ENCODE results near the gene TMEM63C. TPM values are rescaled to one million over a fixed set of nuclear protein-coding genes. Genes with fewer than 3 reads are reported as not detected.

Gene TMEM63C
- total and polyA plus RNA-seq, 2 donors (not counting 1 experiment from before 2014, with no cell fraction given), result 0.63 to 3.2 TPM

DNA sequence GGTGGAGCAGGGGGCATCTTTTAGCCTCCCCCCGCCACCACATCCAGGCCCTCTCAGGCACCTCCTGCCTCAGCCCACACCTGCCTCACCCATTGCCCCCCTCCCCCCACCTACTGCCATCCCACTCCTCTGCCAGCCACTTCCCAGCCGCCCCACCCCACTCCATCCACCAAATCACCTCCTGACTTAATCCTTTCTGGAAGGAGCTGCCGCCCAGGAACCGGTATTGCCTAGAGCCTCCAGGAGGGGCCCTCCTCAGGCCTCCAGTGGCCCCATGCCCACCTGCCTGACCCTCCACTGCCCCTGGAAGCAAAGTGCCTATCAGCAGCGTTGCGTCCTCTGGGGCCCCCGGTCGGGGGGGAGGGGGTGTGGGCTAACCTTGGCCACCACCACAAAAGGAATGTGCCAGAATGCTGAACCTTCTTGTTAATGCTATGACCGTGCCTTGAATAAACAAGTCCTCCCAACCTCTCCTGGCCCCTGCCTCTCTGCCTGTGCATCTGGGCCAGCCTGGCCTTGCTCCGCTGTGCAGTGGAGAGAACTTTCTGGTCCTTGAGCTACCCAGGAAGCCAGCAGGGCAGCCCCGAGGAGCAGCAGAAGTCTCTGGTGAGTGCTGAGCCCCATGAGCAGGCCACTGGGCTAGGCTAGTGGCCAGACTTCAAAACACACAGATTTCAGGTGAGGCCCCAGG is 77.6 kb downstream of the TMEM63C start:
- Mint-ChIP-seq H3K27me3 (peaks cover 4% of the 10 kb centered on the region), H3K4me3 (no peak overlapping the region), H3K9me3 (ENCODE audit: insufficient read depth) (no peaks in the 10 kb centered on the region), H3K27ac (no peak overlapping the region), H3K4me1 (no peaks in the 10 kb centered on the region)
- Histone ChIP-seq H3K9me3 (ENCODE audit: control extremely low read depth in 1 of 3, control insufficient read depth in 2 of 3, insufficient read depth in 1 of 3, low read length in 2 of 3) (no peaks in the 10 kb centered on the region), H3K4me3 (ENCODE audit: control extremely low read depth in 1 of 5, extremely low read depth in 1 of 5, insufficient read depth in 1 of 5, low read depth in 2 of 5, low read length in 4 of 5) (no peak overlapping the region), H3K36me3 (replicated peaks in 1 of 2; ENCODE audit: control extremely low read depth in 1 of 2, control insufficient read depth in 1 of 2, extremely low read depth in 1 of 2, insufficient read depth in 2 of 2, low read length in 1 of 2) (no peaks in the 10 kb centered on the region), H3K79me2 (ENCODE audit: control insufficient read depth, insufficient read depth, low read length) (no peaks in the 10 kb centered on the region), H3K9ac (ENCODE audit: low read length) (no peak overlapping the region), H2AFZ (ENCODE audit: insufficient read depth, low read depth, low read length, poor library complexity, severe bottlenecking) (no peak overlapping the region), H3K4me1 (ENCODE audit: control insufficient read depth in 2 of 2, insufficient read depth in 2 of 2, low read length in 2 of 2) (no peaks in the 10 kb centered on the region), H3K27ac (ENCODE audit: low read length in 2 of 2) (no peak overlapping the region), H3K27me3 (replicated peaks in 1 of 4; ENCODE audit: control extremely low read depth in 1 of 4, control insufficient read depth in 3 of 4, insufficient read depth in 4 of 4, low read length in 3 of 4) (peaks cover 0 to 7% (median 0%) of the 10 kb centered on the region in 4 experiments), H3K4me2 (replicated peaks; ENCODE audit: low read depth, low read length, poor library complexity, severe bottlenecking) (no peak overlapping the region), H4K20me1 (ENCODE audit: control insufficient read depth, insufficient read depth, low read length, poor library complexity, severe bottlenecking) (no peaks in the 10 kb centered on the region)
- WGBS (ENCODE audit: insufficient coverage), result 95% methylated on average over 7 of the region's 11 CpGs
- ChIA-PET POLR2A (no interaction called here), CTCF (no interaction called here)
- TF ChIP-seq, protein P1, sequence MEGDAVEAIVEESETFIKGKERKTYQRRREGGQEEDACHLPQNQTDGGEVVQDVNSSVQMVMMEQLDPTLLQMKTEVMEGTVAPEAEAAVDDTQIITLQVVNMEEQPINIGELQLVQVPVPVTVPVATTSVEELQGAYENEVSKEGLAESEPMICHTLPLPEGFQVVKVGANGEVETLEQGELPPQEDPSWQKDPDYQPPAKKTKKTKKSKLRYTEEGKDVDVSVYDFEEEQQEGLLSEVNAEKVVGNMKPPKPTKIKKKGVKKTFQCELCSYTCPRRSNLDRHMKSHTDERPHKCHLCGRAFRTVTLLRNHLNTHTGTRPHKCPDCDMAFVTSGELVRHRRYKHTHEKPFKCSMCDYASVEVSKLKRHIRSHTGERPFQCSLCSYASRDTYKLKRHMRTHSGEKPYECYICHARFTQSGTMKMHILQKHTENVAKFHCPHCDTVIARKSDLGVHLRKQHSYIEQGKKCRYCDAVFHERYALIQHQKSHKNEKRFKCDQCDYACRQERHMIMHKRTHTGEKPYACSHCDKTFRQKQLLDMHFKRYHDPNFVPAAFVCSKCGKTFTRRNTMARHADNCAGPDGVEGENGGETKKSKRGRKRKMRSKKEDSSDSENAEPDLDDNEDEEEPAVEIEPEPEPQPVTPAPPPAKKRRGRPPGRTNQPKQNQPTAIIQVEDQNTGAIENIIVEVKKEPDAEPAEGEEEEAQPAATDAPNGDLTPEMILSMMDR (IDR thresholded peaks at IDR 0.05), result no peak
- no peak for TF ChIP-seq EZH2 (IDR thresholded peaks at IDR 0.05; ENCODE audit: borderline replicate concordance, insufficient read depth, low read depth, low read length, poor library complexity, severe bottlenecking)
- ATAC-seq (ENCODE audit: low read depth) (no peak), DNase-seq (no peak)
- intact Hi-C loops (cut with micrococcal nuclease), result no loop called here

DNA sequence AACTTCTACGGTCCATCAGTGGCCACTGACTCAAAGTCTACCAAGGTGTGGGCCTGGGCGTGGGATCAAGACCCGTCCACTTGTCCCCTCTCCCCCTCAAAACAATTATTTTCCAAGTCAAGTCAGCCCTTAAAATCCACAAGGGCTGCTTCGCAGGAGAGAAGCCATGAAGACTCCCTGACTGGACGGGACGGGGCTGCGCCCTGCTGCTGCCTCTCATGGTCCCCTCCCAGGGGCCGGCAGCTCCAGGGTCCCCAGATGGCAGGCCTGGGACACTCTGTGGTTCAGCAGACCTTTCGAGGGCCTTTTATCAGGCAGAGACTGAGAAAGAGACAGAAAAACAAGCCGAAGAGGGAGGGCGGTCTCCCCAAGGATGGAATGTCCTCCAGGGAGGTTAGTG is 78.6 kb downstream of the TMEM63C start:
- CTCF ChIA-PET, result no interaction called here
- H3K4me1 Mint-ChIP-seq, result peaks cover 4% of the 10 kb centered on the region
- ATAC-seq (ENCODE audit: low read depth) (no peak), DNase-seq (no peak)
- no peak overlapping the region for H2AFZ ChIP-seq (ENCODE audit: insufficient read depth, low read depth, low read length, poor library complexity, severe bottlenecking)
- TF ChIP-seq, protein P1 (IDR thresholded peaks at IDR 0.05), result no peak
- TF ChIP-seq EZH2 (IDR thresholded peaks at IDR 0.05; ENCODE audit: borderline replicate concordance, insufficient read depth, low read depth, low read length, poor library complexity, severe bottlenecking), result no peak
- peaks cover 0 to 7% (median 0%) of the 10 kb centered on the region in 4 experiments for H3K27me3 ChIP-seq (replicated peaks in 1 of 4; ENCODE audit: control extremely low read depth in 1 of 4, control insufficient read depth in 3 of 4, insufficient read depth in 4 of 4, low read length in 3 of 4)
- intact Hi-C loops (cut with micrococcal nuclease), result no loop called here
- WGBS (ENCODE audit: insufficient coverage), result 89% methylated on average over 11 of the region's 11 CpGs
- H3K9me3 Mint-ChIP-seq (ENCODE audit: insufficient read depth), result no peaks in the 10 kb centered on the region
- H3K4me2 ChIP-seq (replicated peaks; ENCODE audit: low read depth, low read length, poor library complexity, severe bottlenecking), result no peak overlapping the region
- H3K4me1 ChIP-seq (ENCODE audit: control insufficient read depth in 2 of 2, insufficient read depth in 2 of 2, low read length in 2 of 2), result peaks cover 0 to 4% of the 10 kb centered on the region in 2 donors
- no peak overlapping the region for H3K27ac Mint-ChIP-seq
- H3K36me3 ChIP-seq (replicated peaks in 1 of 2; ENCODE audit: control extremely low read depth in 1 of 2, control insufficient read depth in 1 of 2, extremely low read depth in 1 of 2, insufficient read depth in 2 of 2, low read length in 1 of 2), result no peaks in the 10 kb centered on the region
- no peaks in the 10 kb centered on the region for H4K20me1 ChIP-seq (ENCODE audit: control insufficient read depth, insufficient read depth, low read length, poor library complexity, severe bottlenecking)
- no peak overlapping the region for H3K27ac ChIP-seq (ENCODE audit: low read length in 2 of 2)
- H3K27me3 Mint-ChIP-seq, result peaks cover 4% of the 10 kb centered on the region
- no peak overlapping the region for H3K9ac ChIP-seq (ENCODE audit: low read length)
- POLR2A ChIA-PET, result no interaction called here
- H3K9me3 ChIP-seq (ENCODE audit: control extremely low read depth in 1 of 3, control insufficient read depth in 2 of 3, insufficient read depth in 1 of 3, low read length in 2 of 3), result no peaks in the 10 kb centered on the region
- no peak overlapping the region for H3K4me3 ChIP-seq (ENCODE audit: control extremely low read depth in 1 of 5, extremely low read depth in 1 of 5, insufficient read depth in 1 of 5, low read depth in 2 of 5, low read length in 4 of 5)
- H3K79me2 ChIP-seq (ENCODE audit: control insufficient read depth, insufficient read depth, low read length), result no peaks in the 10 kb centered on the region
- H3K4me3 Mint-ChIP-seq, result no peak overlapping the region
